Measurements from ENCODE around the gene GART. TPM values are rescaled to one million over a fixed set of nuclear protein-coding genes. Genes with fewer than 3 reads are reported as not detected.

GART gene
- total and polyA plus RNA-seq, 7 donors, result 22.0 to 77.8 (median 46.3) TPM

- Histone ChIP-seq H3K4me1 (peaks cover 31% of the 10 kb centered on the region), H3K27me3 (ENCODE audit: insufficient read depth in 3 of 3, low read length in 2 of 3) (no peaks in the 10 kb centered on the region), H3K4me3 (peak within 1 kb of the TSS; percentile 84), H3K27ac (peak within 1 kb of the TSS; percentile 99), H3K9me3 (no peaks in the 10 kb centered on the region), H3K36me3 (ENCODE audit: insufficient read depth in 1 of 2, low read depth in 1 of 2) (peaks cover 0 to 32% of the 10 kb centered on the region in 2 donors)
- 0% methylated on average over 56 of the region's 57 CpGs for WGBS, 3 donors
- DNase-seq (peak; percentile 99 to 100), ATAC-seq (peak; percentile 94 to 97 (median 96))
- TF ChIP-seq CTCF (IDR thresholded peaks at IDR 0.05), result no peak
- intact Hi-C loops (cut with DNase I), result loop anchor here in 1 of 2 donors (5.0 kb wide), 2 partner anchors 44 to 64 kb away; partner anchors contain the start of gene DONSON
These were observed 955 bp upstream of the GART start, which contains the start of gene SON for GRCh38 chr21:33542640-33543504. Gene SON (plus strand): TSS chr21:33543038. CDS start chr21:33543093, 55 bp downstream.

GRCh38 chr21:33541105-33541711, 709 bp downstream of the GART start:
- no peak for ATAC-seq
- H3K36me3 ChIP-seq (ENCODE audit: insufficient read depth in 1 of 2, low read depth in 1 of 2), result peaks cover 2 to 32% of the 10 kb centered on the region in 2 donors
- TF ChIP-seq CTCF (IDR thresholded peaks at IDR 0.05), result no peak
- H3K4me3 ChIP-seq, result peak overlapping the region; percentile 84
- H3K9me3 ChIP-seq, result no peaks in the 10 kb centered on the region
- intact Hi-C loops (cut with DNase I), result loop anchor here in 1 of 2 donors (5.0 kb wide), 2 partner anchors 46 to 66 kb away; partner anchors contain the start of gene DONSON
- peak overlapping the region; percentile 99 for H3K27ac ChIP-seq
- DNase-seq, result peak in 1 of 2 donors; percentile 13
- no peaks in the 10 kb centered on the region for H3K27me3 ChIP-seq (ENCODE audit: insufficient read depth in 3 of 3, low read length in 2 of 3)
- 53 to 57% (median 57%) methylated on average over 19 of the region's 19 CpGs for WGBS, 3 donors
- H3K4me1 ChIP-seq, result peaks cover 30% of the 10 kb centered on the region

GRCh38 chr21:33540711-33541104, 1.2 kb downstream of the GART start:
- 70 to 86% (median 76%) methylated on average over 3 of the region's 3 CpGs for WGBS, 3 donors
- DNase-seq (no peak), ATAC-seq (no peak)
- H3K36me3 ChIP-seq (ENCODE audit: insufficient read depth in 1 of 2, low read depth in 1 of 2), result peaks cover 4 to 36% of the 10 kb centered on the region in 2 donors
- no peak for TF ChIP-seq CTCF (IDR thresholded peaks at IDR 0.05)
- H3K27me3 ChIP-seq (ENCODE audit: insufficient read depth in 3 of 3, low read length in 2 of 3), result no peaks in the 10 kb centered on the region
- intact Hi-C loops (cut with DNase I), result loop anchor here in 1 of 2 donors (5.0 kb wide), 2 partner anchors 47 to 67 kb away; partner anchors contain the start of gene DONSON
- no peaks in the 10 kb centered on the region for H3K9me3 ChIP-seq
- peak overlapping the region; percentile 84 for H3K4me3 ChIP-seq
- peaks cover 25% of the 10 kb centered on the region for H3K4me1 ChIP-seq
- H3K27ac ChIP-seq, result peak overlapping the region; percentile 99

GRCh38 chr21:33539616-33540015, 2.3 kb downstream of the GART start:
- no peak for TF ChIP-seq CTCF (IDR thresholded peaks at IDR 0.05)
- no peaks in the 10 kb centered on the region for H3K27me3 ChIP-seq (ENCODE audit: insufficient read depth in 3 of 3, low read length in 2 of 3)
- 84 to 89% (median 84%) methylated on average over 4 of the region's 4 CpGs for WGBS, 3 donors
- peaks cover 14% of the 10 kb centered on the region for H3K4me1 ChIP-seq
- no peaks in the 10 kb centered on the region for H3K9me3 ChIP-seq
- no peak overlapping the region for H3K4me3 ChIP-seq
- no peak for DNase-seq
- ATAC-seq, result no peak
- H3K36me3 ChIP-seq (ENCODE audit: insufficient read depth in 1 of 2, low read depth in 1 of 2), result peaks cover 4 to 47% of the 10 kb centered on the region in 2 donors
- intact Hi-C loops (cut with DNase I), result loop anchor here in 1 of 2 donors (5.0 kb wide), 2 partner anchors 48 to 68 kb away; partner anchors contain the start of gene DONSON
- no peak overlapping the region for H3K27ac ChIP-seq
